Skin of body (tissue), 2 donors: ENCODE results near the gene ABCA1. TPM values are rescaled to one million over a fixed set of nuclear protein-coding genes. Genes with fewer than 3 reads are reported as not detected.
"Not testable (repeated sequence)": the region's sequence is repeated elsewhere in the genome, so short reads cannot be mapped to it uniquely, and the experiment has no call there.

ENCODE experiments used
- DNase-seq: peaks from one replicate; lab custom pipeline; 2025; lab: John Stamatoyannopoulos, UW
- total RNA-seq: library from RNA; depleted of rRNA; stranded (reverse); fragments of >200 nt; gene quantifications from one replicate; pipeline ENCODE4 v1.2.3, GENCODE V29; 2014

The ABCA1 gene
- 61.2 TPM for total RNA-seq

GRCh38 chr9:104927912-104928740 lies at the start of gene ABCA1:
Gene ABCA1, minus strand, starts transcription at chr9:104928155. Its CDS starts 24,476 bp downstream, at chr9:104903679.
- peak; percentile 85 for DNase-seq

- DNase-seq, result no peak
Measured at GRCh38 chr9:104977580-104977979, 49.6 kb upstream of the ABCA1 start.

- no peak for DNase-seq
Measured at GRCh38 chr9:104977168-104977567, 49.2 kb upstream of the ABCA1 start.

- not testable (repeated sequence) for DNase-seq
Measured at GRCh38 chr9:104975966-104976595, 48.1 kb upstream of the ABCA1 start.

- no peak for DNase-seq
Measured at GRCh38 chr9:104974053-104974962, 46.4 kb upstream of the ABCA1 start.

GRCh38 chr9:104972242-104972866 lies 44.4 kb upstream of the ABCA1 start:
- no peak for DNase-seq

- no peak for DNase-seq
Measured at GRCh38 chr9:104971511-104971910, 43.6 kb upstream of the ABCA1 start.

GRCh38 chr9:104970271-104970987 lies 42.5 kb upstream of the ABCA1 start:
- no peak for DNase-seq

GRCh38 chr9:104969116-104969515 lies 41.2 kb upstream of the ABCA1 start:
- DNase-seq, result no peak

GRCh38 chr9:104968025-104968982 lies 40.3 kb upstream of the ABCA1 start:
- peak; percentile 72 for DNase-seq

- no peak for DNase-seq
Measured at GRCh38 chr9:104963076-104963475, 35.1 kb upstream of the ABCA1 start.

GRCh38 chr9:104961701-104962359 lies 33.9 kb upstream of the ABCA1 start:
- DNase-seq, result no peak

- no peak for DNase-seq
Measured at GRCh38 chr9:104961238-104961637, 33.3 kb upstream of the ABCA1 start.

GRCh38 chr9:104960662-104961061 lies 32.7 kb upstream of the ABCA1 start:
- DNase-seq, result no peak

- DNase-seq, result no peak
Measured at GRCh38 chr9:104958751-104959150, 30.8 kb upstream of the ABCA1 start.

- DNase-seq, result not testable (repeated sequence)
Measured at GRCh38 chr9:104958006-104958405, 30.1 kb upstream of the ABCA1 start.

GRCh38 chr9:104951487-104951886 lies 23.5 kb upstream of the ABCA1 start:
- DNase-seq, result no peak

- no peak for DNase-seq
Measured at GRCh38 chr9:104950838-104951237, 22.9 kb upstream of the ABCA1 start.

GRCh38 chr9:104948277-104948676 lies 20.3 kb upstream of the ABCA1 start:
- no peak for DNase-seq
